HepG2 (cell line): Measurements from ENCODE around the gene BTBD7. TPM values are rescaled to one million over a fixed set of nuclear protein-coding genes. Genes with fewer than 3 reads are reported as not detected.

Source experiments
- BRCA1 ChIP-seq: sonication (generic); formaldehyde crosslinking; IDR thresholded peaks from 2 replicates; pipeline ENCODE4 v1.4.0; 2020; ENCODE audit warnings: missing genetic modification reagents
- CCDC6 ChIP-seq: sonication (generic); formaldehyde crosslinking; IDR thresholded peaks from 2 replicates; pipeline ENCODE4 v1.8.1; 2022; ENCODE audit warnings: mild to moderate bottlenecking, missing genetic modification reagents, moderate library complexity
- EHMT2 ChIP-seq: fragments of 200-600 bp; sonication (generic); IDR thresholded peaks from 2 replicates; pipeline ENCODE4 v1.7.0; 2017; ENCODE audit warnings: antibody characterized with exemption, low read depth, low read length, borderline replicate concordance
- HNF4A ChIP-seq: sonication (generic); formaldehyde crosslinking; IDR thresholded peaks from 2 replicates; pipeline ENCODE4 v1.4.0; 2020; ENCODE audit warnings: missing genetic modification reagents
- HOXA3 ChIP-seq: sonication (generic); formaldehyde crosslinking; IDR thresholded peaks from 2 replicates; pipeline ENCODE4 v1.5.0; 2020; ENCODE audit warnings: missing genetic modification reagents
- HOXA5 ChIP-seq: sonication (generic); formaldehyde crosslinking; IDR thresholded peaks from 2 replicates; pipeline ENCODE4 v1.4.0; 2020; ENCODE audit warnings: missing genetic modification reagents
- MAFK ChIP-seq, 2 experiments: IDR thresholded peaks in 1 of 2; conservative IDR thresholded peaks in 1 of 2; 2 replicates each; pipeline ENCODE4 v1.6.1; 2011; ENCODE audit warnings: improper control_type of control experiment in 2 of 2, low read length in 2 of 2
- MED13 ChIP-seq: sonication (generic); formaldehyde crosslinking; IDR thresholded peaks from 2 replicates; pipeline ENCODE4 v1.5.0; 2020; ENCODE audit warnings: missing genetic modification reagents
- NAIF1 ChIP-seq: sonication (generic); formaldehyde crosslinking; IDR thresholded peaks from 2 replicates; pipeline ENCODE4 v1.5.0; 2020; ENCODE audit warnings: mild to moderate bottlenecking, missing genetic modification reagents, borderline replicate concordance
- NFE2 ChIP-seq: sonication (generic); formaldehyde crosslinking; IDR thresholded peaks from 2 replicates; pipeline ENCODE4 v1.4.0; 2020; ENCODE audit warnings: missing genetic modification reagents
- PAF1 ChIP-seq: IDR thresholded peaks from 2 replicates; pipeline ENCODE4 v1.6.1; 2016; ENCODE audit warnings: missing genetic modification reagents, missing compliant biosample characterization
- RXRB ChIP-seq: IDR thresholded peaks from 2 replicates; pipeline ENCODE4 v1.6.1; 2016; ENCODE audit warnings: borderline replicate concordance, missing genetic modification reagents, missing compliant biosample characterization
- SIN3A ChIP-seq: IDR thresholded peaks from 2 replicates; pipeline ENCODE4 v1.6.1; 2011; ENCODE audit warnings: low read depth, mild to moderate bottlenecking, control low read depth, low read length, borderline replicate concordance
- SMAD1 ChIP-seq: sonication (generic); formaldehyde crosslinking; IDR thresholded peaks from 2 replicates; pipeline ENCODE4 v1.4.0; 2020; ENCODE audit warnings: missing genetic modification reagents, low read depth, mild to moderate bottlenecking, borderline replicate concordance
- SMAD3 ChIP-seq: sonication (generic); formaldehyde crosslinking; IDR thresholded peaks from 2 replicates; pipeline ENCODE4 v1.4.0; 2020; ENCODE audit warnings: missing genetic modification reagents
- TSC22D2 ChIP-seq: sonication (generic); formaldehyde crosslinking; IDR thresholded peaks from 2 replicates; pipeline ENCODE4 v1.5.1; 2020; ENCODE audit warnings: missing genetic modification reagents, mild to moderate bottlenecking, borderline replicate concordance
- ZNF207 ChIP-seq: fragments of 450-650 bp; IDR thresholded peaks from 2 replicates; pipeline ENCODE4 v1.6.1; 2016; ENCODE audit warnings: antibody characterized with exemption, borderline replicate concordance
- ZNF296 ChIP-seq: sonication (generic); formaldehyde crosslinking; conservative IDR thresholded peaks from 2 replicates; pipeline ENCODE4 v1.5.0; 2020; ENCODE audit warnings: mild to moderate bottlenecking, missing genetic modification reagents
- ZNF607 ChIP-seq: sonication (generic); formaldehyde crosslinking; IDR thresholded peaks from 2 replicates; pipeline ENCODE4 v1.5.1; 2020; ENCODE audit warnings: missing genetic modification reagents, mild to moderate bottlenecking, borderline replicate concordance
- ZNF772 ChIP-seq: sonication (generic); formaldehyde crosslinking; IDR thresholded peaks from 2 replicates; pipeline ENCODE4 v1.5.0; 2020; ENCODE audit warnings: mild to moderate bottlenecking, missing genetic modification reagents
- ZNF850 ChIP-seq: sonication (generic); formaldehyde crosslinking; conservative IDR thresholded peaks from 2 replicates; pipeline ENCODE4 v1.9.0; 2021; ENCODE audit warnings: mild to moderate bottlenecking, missing genetic modification reagents
- polyA plus RNA-seq, 8 experiments: library from polyadenylated mRNA; depleted of rRNA in 3 of 8; stranded (reverse) in 7 of 8; unstranded in 1 of 8; fragments of >200 nt; fragmentation: Illumina TruSeq in 4 of 8; extraction: Trizol in 4 of 8; gene quantifications; 2 replicates each; pipeline versions ENCODE4 v1.2.1 to v1.2.3, GENCODE V29; 2011 to 2016; ENCODE audit warnings: low read depth in 4 of 8, missing spikeins in 1 of 8, mixed read lengths in 1 of 8; ENCODE audit not compliant: insufficient read depth in 1 of 8
- total RNA-seq, 5 experiments: library from RNA; depleted of rRNA; stranded (reverse); fragments of >200 nt; fragmentation: Illumina TruSeq; extraction: Trizol; gene quantifications; 2 replicates each; pipeline ENCODE4 v1.2.3, GENCODE V29; 2016; ENCODE audit warnings: low read depth in 1 of 5
- TF ChIP-seq, protein P1 (sequence below): sonication (generic); formaldehyde crosslinking; IDR thresholded peaks from 2 replicates; pipeline ENCODE4 v1.4.0; 2020; ENCODE audit warnings: missing genetic modification reagents, borderline replicate concordance
- TF ChIP-seq, protein P2 (sequence below): sonication (generic); formaldehyde crosslinking; IDR thresholded peaks from 2 replicates; pipeline ENCODE4 v1.4.0; 2020; ENCODE audit warnings: missing genetic modification reagents, mild to moderate bottlenecking, borderline replicate concordance
- TF ChIP-seq, protein P3 (sequence below): sonication (generic); formaldehyde crosslinking; IDR thresholded peaks from 2 replicates; pipeline ENCODE4 v1.5.0; 2020; ENCODE audit warnings: mild to moderate bottlenecking, missing genetic modification reagents

The BTBD7 gene
- total and polyA plus RNA-seq, 2 of the 13 experiments (the other 11 are each of a cell fraction or from before 2014, with no cell fraction given) = 11.6 to 15.2 TPM

DNA sequence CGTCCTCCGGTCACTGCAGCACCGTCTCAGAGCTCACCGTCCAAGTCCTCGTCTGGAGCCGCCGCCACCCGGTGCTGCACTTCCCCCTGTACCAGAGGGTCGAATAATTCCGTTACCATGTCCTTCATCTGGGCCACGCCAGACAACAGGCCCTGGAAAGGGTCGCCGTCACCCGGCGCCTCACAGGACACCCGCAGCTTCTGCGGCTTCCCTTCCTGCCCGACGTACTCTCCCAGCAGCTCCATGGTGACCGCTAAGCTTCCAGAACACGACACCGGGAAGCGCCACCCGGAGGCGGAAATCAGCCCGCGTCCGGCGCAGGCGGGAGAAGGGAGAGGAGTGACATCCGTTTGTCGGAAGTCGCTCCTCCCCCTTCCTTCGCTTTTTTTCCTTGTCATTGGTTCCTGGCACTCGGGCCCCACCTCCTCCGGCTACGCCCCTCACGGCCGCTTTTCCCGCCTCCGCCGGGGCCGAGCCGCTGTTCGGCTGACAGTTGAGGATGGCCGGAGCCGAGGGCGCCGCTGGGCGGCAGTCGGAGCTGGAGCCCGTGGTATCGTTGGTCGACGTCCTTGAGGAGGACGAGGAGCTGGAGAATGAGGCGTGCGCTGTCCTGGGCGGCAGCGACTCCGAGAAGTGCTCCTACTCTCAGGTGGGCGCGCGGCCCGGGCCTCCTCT, 125.9 kb downstream of the BTBD7 start, which contains the start of the genes GON7 and UBR7 (continued):
- no peak for TF ChIP-seq MAFK (conservative IDR thresholded peaks at IDR 0.05 in 1 of 2, IDR thresholded peaks at IDR 0.05 in 1 of 2; ENCODE audit: low read length in 2 of 2)
- TF ChIP-seq, protein P1, sequence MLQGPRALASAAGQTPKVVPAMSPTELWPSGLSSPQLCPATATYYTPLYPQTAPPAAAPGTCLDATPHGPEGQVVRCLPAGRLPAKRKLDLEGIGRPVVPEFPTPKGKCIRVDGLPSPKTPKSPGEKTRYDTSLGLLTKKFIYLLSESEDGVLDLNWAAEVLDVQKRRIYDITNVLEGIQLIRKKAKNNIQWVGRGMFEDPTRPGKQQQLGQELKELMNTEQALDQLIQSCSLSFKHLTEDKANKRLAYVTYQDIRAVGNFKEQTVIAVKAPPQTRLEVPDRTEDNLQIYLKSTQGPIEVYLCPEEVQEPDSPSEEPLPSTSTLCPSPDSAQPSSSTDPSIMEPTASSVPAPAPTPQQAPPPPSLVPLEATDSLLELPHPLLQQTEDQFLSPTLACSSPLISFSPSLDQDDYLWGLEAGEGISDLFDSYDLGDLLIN (CRISPR knock-in tag) = no peak
- peak; percentile 95 for TF ChIP-seq SIN3A
- TF ChIP-seq ZNF607 = peak; percentile 50; the same call in 1 of the 2 replicates
- TF ChIP-seq BRCA1 (CRISPR knock-in tag) = no peak
- TF ChIP-seq HNF4A (CRISPR knock-in tag) = no peak
- TF ChIP-seq, protein P2, sequence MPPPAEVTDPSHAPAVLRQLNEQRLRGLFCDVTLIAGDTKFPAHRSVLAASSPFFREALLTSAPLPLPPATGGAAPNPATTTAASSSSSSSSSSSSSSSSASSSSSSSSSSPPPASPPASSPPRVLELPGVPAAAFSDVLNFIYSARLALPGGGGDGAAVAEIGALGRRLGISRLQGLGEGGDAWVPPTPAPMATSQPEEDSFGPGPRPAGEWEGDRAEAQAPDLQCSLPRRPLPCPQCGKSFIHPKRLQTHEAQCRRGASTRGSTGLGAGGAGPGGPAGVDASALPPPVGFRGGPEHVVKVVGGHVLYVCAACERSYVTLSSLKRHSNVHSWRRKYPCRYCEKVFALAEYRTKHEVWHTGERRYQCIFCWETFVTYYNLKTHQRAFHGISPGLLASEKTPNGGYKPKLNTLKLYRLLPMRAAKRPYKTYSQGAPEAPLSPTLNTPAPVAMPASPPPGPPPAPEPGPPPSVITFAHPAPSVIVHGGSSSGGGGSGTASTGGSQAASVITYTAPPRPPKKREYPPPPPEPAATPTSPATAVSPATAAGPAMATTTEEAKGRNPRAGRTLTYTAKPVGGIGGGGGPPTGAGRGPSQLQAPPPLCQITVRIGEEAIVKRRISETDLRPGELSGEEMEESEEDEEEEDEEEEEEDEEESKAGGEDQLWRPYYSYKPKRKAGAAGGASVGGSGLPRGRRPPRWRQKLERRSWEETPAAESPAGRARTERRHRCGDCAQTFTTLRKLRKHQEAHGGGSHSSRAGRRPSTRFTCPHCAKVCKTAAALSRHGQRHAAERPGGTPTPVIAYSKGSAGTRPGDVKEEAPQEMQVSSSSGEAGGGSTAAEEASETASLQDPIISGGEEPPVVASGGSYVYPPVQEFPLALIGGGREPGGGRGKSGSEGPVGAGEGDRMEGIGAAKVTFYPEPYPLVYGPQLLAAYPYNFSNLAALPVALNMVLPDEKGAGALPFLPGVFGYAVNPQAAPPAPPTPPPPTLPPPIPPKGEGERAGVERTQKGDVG (CRISPR knock-in tag) = peak; percentile 86; the same call in 1 of the 2 replicates
- TF ChIP-seq MED13 = no peak
- TF ChIP-seq ZNF772 (CRISPR knock-in tag) = peak; percentile 84
- TF ChIP-seq PAF1 (CRISPR knock-in tag) = no peak
- TF ChIP-seq ZNF207 = no peak
- TF ChIP-seq HOXA5 (CRISPR knock-in tag) = 0 out of 2 replicates have a peak, but pooled peaks have one; percentile 16
- no peak; the same call in 1 of the 2 replicates for TF ChIP-seq RXRB (CRISPR knock-in tag)
- TF ChIP-seq, protein P3, sequence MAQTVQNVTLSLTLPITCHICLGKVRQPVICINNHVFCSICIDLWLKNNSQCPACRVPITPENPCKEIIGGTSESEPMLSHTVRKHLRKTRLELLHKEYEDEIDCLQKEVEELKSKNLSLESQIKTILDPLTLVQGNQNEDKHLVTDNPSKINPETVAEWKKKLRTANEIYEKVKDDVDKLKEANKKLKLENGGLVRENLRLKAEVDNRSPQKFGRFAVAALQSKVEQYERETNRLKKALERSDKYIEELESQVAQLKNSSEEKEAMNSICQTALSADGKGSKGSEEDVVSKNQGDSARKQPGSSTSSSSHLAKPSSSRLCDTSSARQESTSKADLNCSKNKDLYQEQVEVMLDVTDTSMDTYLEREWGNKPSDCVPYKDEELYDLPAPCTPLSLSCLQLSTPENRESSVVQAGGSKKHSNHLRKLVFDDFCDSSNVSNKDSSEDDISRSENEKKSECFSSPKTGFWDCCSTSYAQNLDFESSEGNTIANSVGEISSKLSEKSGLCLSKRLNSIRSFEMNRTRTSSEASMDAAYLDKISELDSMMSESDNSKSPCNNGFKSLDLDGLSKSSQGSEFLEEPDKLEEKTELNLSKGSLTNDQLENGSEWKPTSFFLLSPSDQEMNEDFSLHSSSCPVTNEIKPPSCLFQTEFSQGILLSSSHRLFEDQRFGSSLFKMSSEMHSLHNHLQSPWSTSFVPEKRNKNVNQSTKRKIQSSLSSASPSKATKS (CRISPR knock-in tag) = no peak
- TF ChIP-seq ZNF850 (CRISPR knock-in tag) = no peak; the same call in 1 of the 2 replicates
- no peak for TF ChIP-seq NAIF1
- TF ChIP-seq NFE2 (CRISPR knock-in tag) = no peak
- no peak for TF ChIP-seq TSC22D2 (CRISPR knock-in tag)
- no peak for TF ChIP-seq ZNF296 (CRISPR knock-in tag)
- TF ChIP-seq CCDC6 (CRISPR knock-in tag) = peak; percentile 26; the same call in 1 of the 2 replicates
- peak; percentile 85 for TF ChIP-seq HOXA3
- no peak for TF ChIP-seq EHMT2
- peak; percentile 20; the same call in 1 of the 2 replicates for TF ChIP-seq SMAD3 (CRISPR knock-in tag)
- peak; percentile 74; the same call in 1 of the 2 replicates for TF ChIP-seq SMAD1
